BLaER1 treated with 17β-estradiol and CSF1 and Interleukin-3, amounts not matched to agents 10 nM and 100 nM (cell line): ENCODE data around the gene FIZ1.
A peak's percentile ranks its signal among the peaks of the same experiment; 100 is the strongest.

Experiments
- H3K27ac ChIP-seq, 11 experiments: shearing (Covaris generic); formaldehyde crosslinking; 2 replicates each; pipeline ENCODE4 v1.8.1; 2022
- H3K27me3 ChIP-seq, 11 experiments: shearing (Covaris generic); formaldehyde crosslinking; 2 replicates each; pipeline ENCODE4 v1.8.1; 2022
- H3K36me3 ChIP-seq, 11 experiments: shearing (Covaris generic); formaldehyde crosslinking; 2 replicates each; pipeline ENCODE4 v1.8.1; 2022
- H3K4me1 ChIP-seq, 10 experiments: shearing (Covaris generic); formaldehyde crosslinking; 2 replicates each; pipeline ENCODE4 v1.8.1; 2022
- H3K4me2 ChIP-seq, 11 experiments: shearing (Covaris generic); formaldehyde crosslinking; 2 replicates each; pipeline ENCODE4 v1.8.1; 2022
- H3K4me3 ChIP-seq, 10 experiments: shearing (Covaris generic); formaldehyde crosslinking; 2 replicates each; pipeline ENCODE4 v1.8.1; 2022
- H3K9ac ChIP-seq, 11 experiments: shearing (Covaris generic); formaldehyde crosslinking; 2 replicates each; pipeline ENCODE4 v1.8.1; 2022
- H3K9me3 ChIP-seq, 11 experiments: shearing (Covaris generic); formaldehyde crosslinking; replicated peaks in 1 of 11; 2 replicates each; pipeline ENCODE4 v1.8.1; 2022
- H4K20me1 ChIP-seq, 11 experiments: shearing (Covaris generic); formaldehyde crosslinking; 2 replicates each; pipeline ENCODE4 v1.8.1; 2022
- Cebpa-rat ChIP-seq, 11 experiments: shearing (Covaris generic); IDR thresholded peaks; 2 replicates each; pipeline ENCODE4 v1.8.1; 2022

FIZ1 gene

GRCh38 chr19:55567708-55568328 lies 31.5 kb downstream of the FIZ1 start:
- Histone ChIP-seq H3K36me3 (no peaks in the 10 kb centered on the region), H3K27ac (no peak overlapping the region), H3K4me1 (peaks cover 0 to 10% (median 0%) of the 10 kb centered on the region in 10 experiments; a peak in 5 of 20 replicates), H3K27me3 (no peaks in the 10 kb centered on the region), H3K9ac (no peak overlapping the region), H3K4me2 (no peak overlapping the region), H4K20me1 (no peaks in the 10 kb centered on the region), H3K4me3 (no peak overlapping the region), H3K9me3 (peaks cover 0 to 6% (median 0%) of the 10 kb centered on the region in 11 experiments; a peak in 2 of 22 replicates)
- no peak for TF ChIP-seq Cebpa-rat (IDR thresholded peaks at IDR 0.05)

GRCh38 chr19:55566823-55567222 lies 32.5 kb downstream of the FIZ1 start:
- no peak overlapping the region for H3K4me3 ChIP-seq
- no peak overlapping the region for H3K9ac ChIP-seq
- H3K9me3 ChIP-seq = peaks cover 0 to 6% (median 0%) of the 10 kb centered on the region in 11 experiments; a peak in 2 of 22 replicates
- H3K4me2 ChIP-seq = no peak overlapping the region
- H3K27me3 ChIP-seq = no peaks in the 10 kb centered on the region
- H3K27ac ChIP-seq = no peak overlapping the region
- no peaks in the 10 kb centered on the region for H4K20me1 ChIP-seq
- H3K4me1 ChIP-seq = peaks cover 0 to 10% (median 0%) of the 10 kb centered on the region in 10 experiments; a peak in 5 of 20 replicates
- no peak for TF ChIP-seq Cebpa-rat (IDR thresholded peaks at IDR 0.05)
- H3K36me3 ChIP-seq = no peaks in the 10 kb centered on the region

GRCh38 chr19:55563261-55563690 lies 36.0 kb downstream of the FIZ1 start:
- no peak overlapping the region for H3K4me3 ChIP-seq
- no peak overlapping the region for H3K27ac ChIP-seq
- H3K4me1 ChIP-seq = peaks cover 0 to 14% (median 3%) of the 10 kb centered on the region in 10 experiments; a peak in 11 of 20 replicates
- no peak for TF ChIP-seq Cebpa-rat (IDR thresholded peaks at IDR 0.05)
- no peak overlapping the region for H3K4me2 ChIP-seq
- H3K9ac ChIP-seq = no peak overlapping the region
- no peaks in the 10 kb centered on the region for H3K36me3 ChIP-seq
- peaks cover 0 to 9% (median 0%) of the 10 kb centered on the region in 11 experiments; a peak in 7 of 22 replicates for H3K9me3 ChIP-seq
- H4K20me1 ChIP-seq = no peaks in the 10 kb centered on the region
- no peaks in the 10 kb centered on the region for H3K27me3 ChIP-seq

- no peak overlapping the region for H3K4me2 ChIP-seq
- no peak overlapping the region for H3K27ac ChIP-seq
- no peak overlapping the region for H3K9ac ChIP-seq
- H3K9me3 ChIP-seq = peaks cover 0 to 9% (median 0%) of the 10 kb centered on the region in 11 experiments; a peak in 7 of 22 replicates
- peaks cover 0 to 15% (median 9%) of the 10 kb centered on the region in 10 experiments; a peak in 13 of 20 replicates for H3K4me1 ChIP-seq
- TF ChIP-seq Cebpa-rat (IDR thresholded peaks at IDR 0.05) = no peak
- H3K27me3 ChIP-seq = no peaks in the 10 kb centered on the region
- H3K4me3 ChIP-seq = no peak overlapping the region
- H4K20me1 ChIP-seq = no peaks in the 10 kb centered on the region
- H3K36me3 ChIP-seq = no peaks in the 10 kb centered on the region
These were observed 39.6 kb downstream of the FIZ1 start for GRCh38 chr19:55559684-55560083.

GRCh38 chr19:55554741-55555152 lies 44.6 kb downstream of the FIZ1 start:
- Histone ChIP-seq H3K4me3 (no peak overlapping the region), H3K9me3 (no peaks in the 10 kb centered on the region), H3K4me2 (no peak overlapping the region), H3K36me3 (no peaks in the 10 kb centered on the region), H4K20me1 (no peaks in the 10 kb centered on the region), H3K27ac (no peak overlapping the region), H3K9ac (no peak overlapping the region), H3K4me1 (peaks cover 27 to 42% (median 38%) of the 10 kb centered on the region in 10 experiments), H3K27me3 (no peaks in the 10 kb centered on the region)
- no peak for TF ChIP-seq Cebpa-rat (IDR thresholded peaks at IDR 0.05)

- Histone ChIP-seq H3K36me3 (no peaks in the 10 kb centered on the region), H3K9me3 (no peaks in the 10 kb centered on the region), H3K9ac (no peak overlapping the region), H3K4me1 (peaks cover 30 to 47% (median 42%) of the 10 kb centered on the region in 10 experiments), H3K4me3 (no peak overlapping the region), H3K27me3 (no peaks in the 10 kb centered on the region), H3K4me2 (no peak overlapping the region), H3K27ac (no peak overlapping the region), H4K20me1 (no peaks in the 10 kb centered on the region)
- no peak for TF ChIP-seq Cebpa-rat (IDR thresholded peaks at IDR 0.05)
These were observed 45.0 kb downstream of the FIZ1 start for GRCh38 chr19:55554302-55554701.

GRCh38 chr19:55553217-55554182 lies 45.8 kb downstream of the FIZ1 start:
- no peak for TF ChIP-seq Cebpa-rat (IDR thresholded peaks at IDR 0.05)
- Histone ChIP-seq H3K9me3 (no peaks in the 10 kb centered on the region), H3K27ac (no peak overlapping the region), H3K36me3 (no peaks in the 10 kb centered on the region), H3K27me3 (no peaks in the 10 kb centered on the region), H4K20me1 (no peaks in the 10 kb centered on the region), H3K4me3 (no peak overlapping the region), H3K9ac (no peak overlapping the region; a peak in 2 of 22 replicates), H3K4me1 (peaks cover 38 to 55% (median 50%) of the 10 kb centered on the region in 10 experiments), H3K4me2 (peak overlapping the region in 9 of 11 experiments; percentile 30 to 60 (median 40); a peak in 18 of 22 replicates)

- H3K9me3 ChIP-seq = no peaks in the 10 kb centered on the region
- no peaks in the 10 kb centered on the region for H3K27me3 ChIP-seq
- peaks cover 38 to 60% (median 57%) of the 10 kb centered on the region in 10 experiments for H3K4me1 ChIP-seq
- H3K36me3 ChIP-seq = no peaks in the 10 kb centered on the region
- TF ChIP-seq Cebpa-rat (IDR thresholded peaks at IDR 0.05) = no peak
- no peaks in the 10 kb centered on the region for H4K20me1 ChIP-seq
- H3K4me2 ChIP-seq = peak overlapping the region in 10 of 11 experiments; percentile 4 to 60 (median 38); a peak in 18 of 22 replicates
- no peak overlapping the region for H3K27ac ChIP-seq
- no peak overlapping the region; a peak in 1 of 22 replicates for H3K9ac ChIP-seq
- no peak overlapping the region for H3K4me3 ChIP-seq
These were observed 46.7 kb downstream of the FIZ1 start for GRCh38 chr19:55552620-55553019.

GRCh38 chr19:55552206-55552605 lies 47.1 kb downstream of the FIZ1 start:
- TF ChIP-seq Cebpa-rat (IDR thresholded peaks at IDR 0.05) = no peak
- Histone ChIP-seq H4K20me1 (no peaks in the 10 kb centered on the region), H3K27me3 (no peaks in the 10 kb centered on the region), H3K9ac (no peak overlapping the region), H3K4me1 (peaks cover 38 to 64% (median 59%) of the 10 kb centered on the region in 10 experiments), H3K4me2 (peak overlapping the region in 8 of 11 experiments; percentile 33 to 60 (median 46); a peak in 11 of 22 replicates), H3K9me3 (no peaks in the 10 kb centered on the region), H3K27ac (no peak overlapping the region), H3K4me3 (no peak overlapping the region), H3K36me3 (no peaks in the 10 kb centered on the region)
